ENCODE results near the gene DIO3.
A peak's percentile ranks its signal among the peaks of the same experiment; 100 is the strongest.

DIO3 gene

DNA sequence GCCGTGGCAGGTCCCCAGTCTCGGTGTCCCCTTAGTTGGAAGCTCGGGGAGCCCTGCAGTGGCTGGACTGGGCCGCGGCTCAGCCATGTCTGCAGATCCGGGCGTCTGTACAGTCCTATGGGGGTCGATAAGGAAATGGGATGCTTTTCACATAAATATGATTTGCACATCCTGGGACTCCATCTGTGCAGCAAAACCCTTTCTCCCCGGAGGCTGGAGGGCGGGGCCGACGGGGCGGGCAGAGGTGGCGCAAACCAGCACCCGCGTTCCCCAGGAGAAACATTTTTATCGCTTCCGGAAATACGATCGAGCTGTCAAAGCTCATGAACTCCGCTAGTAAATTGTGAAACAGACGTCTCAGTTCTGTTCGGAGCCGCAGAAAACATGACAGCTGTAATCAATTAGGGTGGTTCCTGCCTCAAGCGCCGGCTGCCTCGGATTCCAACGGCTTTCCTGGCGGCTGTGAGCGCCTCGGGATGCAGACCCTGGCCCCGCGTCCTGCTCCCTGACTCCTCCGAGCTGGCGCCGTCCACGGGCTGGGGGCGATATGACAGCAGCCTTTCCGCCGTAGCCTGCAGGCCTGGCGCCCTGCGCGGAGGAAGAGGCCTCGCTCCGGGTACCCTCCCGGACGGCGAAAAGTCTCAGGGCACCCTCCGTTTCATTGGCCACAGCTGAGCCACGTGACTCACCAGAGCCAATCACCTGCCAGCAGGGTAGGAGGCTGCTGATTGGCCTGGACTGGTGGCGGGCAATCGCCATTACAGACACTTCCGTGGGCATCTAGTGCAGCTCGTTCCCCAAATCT lies 23.0 kb downstream of the DIO3 start:
- no peak for DNase-seq

DNA sequence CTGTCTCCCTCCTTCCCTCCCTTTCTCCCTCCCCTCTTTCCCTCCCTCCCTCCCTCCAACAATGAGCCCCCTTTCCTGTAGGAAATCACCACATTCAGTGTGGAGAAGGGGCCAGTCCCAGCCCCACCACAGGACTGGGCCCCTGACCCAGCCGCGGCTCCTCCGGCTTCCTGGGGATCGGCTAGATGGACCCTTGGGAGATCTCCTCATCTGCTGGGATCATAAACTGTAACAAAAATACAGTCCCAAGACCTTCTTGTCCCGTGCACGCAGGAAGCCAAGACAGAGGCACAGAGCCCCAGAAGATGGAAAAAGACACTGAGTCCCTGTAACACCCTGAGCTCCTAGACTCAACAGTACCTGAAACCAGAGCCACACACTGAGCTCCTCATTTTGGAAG lies 23.9 kb downstream of the DIO3 start:
- DNase-seq: no peak

DNA sequence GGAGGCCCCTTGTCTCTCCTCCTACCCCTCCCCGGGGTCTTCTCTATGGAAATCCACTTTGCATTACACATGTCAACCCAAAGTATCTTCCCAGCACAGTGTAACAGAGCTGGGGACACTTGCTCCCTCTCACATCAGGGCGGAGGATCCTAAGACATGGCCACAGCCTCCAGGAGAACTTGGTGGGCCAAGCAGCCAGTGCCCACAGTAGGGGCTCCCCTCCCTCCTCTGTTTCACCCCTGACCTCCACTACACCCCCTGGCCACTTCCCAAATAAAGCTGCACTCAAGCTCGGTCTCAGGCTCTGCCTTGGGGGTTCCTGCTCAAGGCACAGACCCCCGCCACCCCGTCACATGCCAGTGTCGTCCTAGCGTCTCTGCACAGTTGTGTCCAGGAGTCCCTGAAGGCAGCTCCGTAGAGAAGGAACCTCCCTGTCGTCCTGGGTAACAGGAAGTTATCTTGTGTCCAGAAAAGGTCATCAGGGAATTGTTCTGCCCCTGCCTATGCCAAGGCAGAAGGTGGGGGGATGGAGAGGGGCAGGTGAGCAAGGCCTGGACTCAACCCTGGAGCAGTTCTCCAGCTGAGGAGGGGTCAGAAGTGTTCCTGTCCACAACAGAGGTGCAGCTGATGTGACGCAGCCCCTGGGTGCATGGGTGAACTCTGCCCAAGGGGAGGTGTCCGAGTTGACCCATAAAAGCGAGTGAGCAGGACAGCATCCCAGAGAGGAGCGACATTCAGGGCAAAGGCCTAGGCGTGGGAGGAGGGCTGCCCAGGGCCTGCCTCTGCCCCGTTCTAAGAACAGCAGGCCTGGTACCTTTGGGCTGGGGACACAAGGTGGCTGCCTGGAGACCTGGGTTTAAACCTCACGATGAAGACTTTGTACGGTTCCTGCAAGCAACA lies 25.5 kb downstream of the DIO3 start:
- no peak for DNase-seq

DNA sequence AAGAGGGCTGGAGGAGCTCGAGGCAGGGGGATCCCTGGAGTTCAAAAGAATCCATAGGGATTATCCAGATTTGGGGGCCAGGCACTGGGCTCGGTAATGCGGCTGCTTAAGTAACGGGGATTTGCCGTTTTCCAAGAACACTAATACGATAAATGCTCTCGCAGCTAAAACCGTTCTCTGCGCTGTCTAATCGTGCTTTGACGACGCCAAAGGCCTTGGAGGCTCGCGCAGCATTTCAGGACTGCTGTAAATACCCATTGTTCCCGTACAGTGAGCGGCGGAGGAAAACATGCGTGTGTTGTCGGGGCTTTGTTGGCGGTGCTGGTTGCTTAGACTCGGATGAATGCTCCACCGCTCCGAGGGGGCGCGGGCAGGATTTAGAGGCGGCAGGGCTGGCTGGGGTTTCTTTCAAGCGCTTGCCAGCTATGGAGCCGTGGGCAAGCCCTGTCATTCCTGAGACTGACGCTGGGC lies 26.2 kb downstream of the DIO3 start:
- DNase-seq: no peak

DNA sequence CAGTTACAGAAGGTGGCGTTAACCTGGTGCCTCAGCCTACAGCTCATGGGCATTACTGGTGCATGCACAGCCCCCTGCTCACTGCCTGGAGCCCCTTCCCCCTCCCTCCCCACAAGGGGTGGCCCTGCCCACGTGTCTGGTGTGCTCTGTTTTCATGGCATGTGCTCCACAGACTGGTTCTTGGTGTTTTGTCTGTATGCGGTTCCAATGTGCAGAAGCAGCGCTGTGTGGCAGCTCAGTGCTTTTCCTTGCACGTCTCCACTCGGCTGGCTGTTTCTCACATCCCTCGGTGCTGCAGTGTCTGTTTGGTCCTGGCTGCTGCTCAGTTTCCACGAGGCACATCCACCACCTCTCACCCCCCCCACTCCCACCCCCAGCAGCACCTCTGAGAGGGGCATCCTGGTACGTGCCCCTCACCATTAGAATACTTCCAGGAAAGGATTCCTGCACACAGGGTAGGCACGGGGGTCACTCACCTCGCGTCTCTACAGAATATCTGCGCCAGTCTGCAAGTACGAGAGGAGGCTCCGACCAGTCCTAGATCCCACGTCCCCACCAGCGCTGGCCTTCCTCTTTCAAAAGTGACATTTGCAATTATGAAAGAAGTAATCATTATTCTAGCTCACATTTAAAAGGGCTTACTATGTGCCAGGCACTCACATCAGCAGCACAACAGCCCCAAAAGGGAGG lies 27.1 kb downstream of the DIO3 start:
- DNase-seq: no peak

DNA sequence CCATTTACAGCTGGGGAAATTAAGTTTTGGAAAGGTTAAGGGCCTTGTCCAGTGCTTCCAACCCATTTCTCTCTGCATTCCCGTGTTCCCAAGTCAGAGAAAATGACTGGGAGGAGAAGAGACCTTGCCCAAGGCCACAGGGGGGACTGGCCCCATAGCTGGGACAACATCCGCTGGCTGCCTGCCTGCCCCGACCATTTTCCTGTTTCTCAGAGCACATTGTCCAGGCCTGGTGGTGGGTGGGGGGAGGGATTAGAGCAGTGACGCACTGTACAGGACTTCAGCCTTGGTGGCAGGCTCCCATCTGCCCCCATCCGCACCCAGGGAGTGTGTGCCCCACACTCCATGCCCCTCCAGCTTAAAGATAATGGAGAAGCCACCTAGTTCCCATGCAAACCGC lies 27.7 kb downstream of the DIO3 start:
- DNase-seq: no peak

DNA sequence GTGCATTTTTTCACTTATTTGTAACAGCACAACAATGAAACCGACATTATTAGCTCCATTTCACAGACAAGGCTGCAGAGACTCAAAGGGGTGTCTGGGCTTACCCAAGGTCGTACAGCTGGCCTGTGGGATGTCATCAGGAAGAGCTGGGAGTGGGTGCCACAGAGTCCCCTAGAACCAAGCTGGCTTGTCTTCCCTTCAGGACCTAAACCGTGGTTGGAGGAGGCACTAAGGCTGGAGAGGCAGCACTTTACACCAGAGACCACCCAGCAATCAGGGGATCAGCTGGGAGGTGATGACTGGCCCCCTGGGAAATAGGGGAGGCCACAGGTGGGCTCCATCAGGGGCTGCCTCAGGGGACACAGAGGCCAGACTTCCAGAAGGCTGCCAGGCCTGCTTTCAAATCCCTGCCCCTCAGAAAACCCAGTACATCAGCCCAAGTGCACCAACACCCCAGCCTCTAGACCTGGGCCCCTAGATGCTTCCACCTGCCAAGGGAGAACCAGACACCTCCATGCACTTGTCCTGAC lies 28.3 kb downstream of the DIO3 start:
- no peak for DNase-seq

DNA sequence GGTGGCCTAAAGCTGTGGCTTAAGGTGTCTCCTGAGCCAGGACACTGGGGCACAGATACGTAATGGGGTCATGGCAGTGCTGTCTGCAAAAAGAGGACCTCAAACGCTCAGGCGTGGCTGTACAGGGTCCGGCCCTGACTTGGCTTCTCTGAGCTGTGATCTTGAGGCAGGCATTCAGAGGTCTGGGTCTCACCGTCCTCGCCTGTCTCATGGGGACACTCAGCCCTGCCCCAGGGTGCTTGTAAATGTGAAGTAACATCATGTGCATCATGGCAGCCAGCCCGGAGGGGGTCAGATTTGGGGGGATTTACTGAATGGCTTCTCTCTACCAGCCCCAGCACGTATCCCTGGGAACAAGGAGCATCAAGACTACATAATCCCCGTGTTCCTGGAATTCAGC lies 28.8 kb downstream of the DIO3 start:
- DNase-seq: no peak

DNA sequence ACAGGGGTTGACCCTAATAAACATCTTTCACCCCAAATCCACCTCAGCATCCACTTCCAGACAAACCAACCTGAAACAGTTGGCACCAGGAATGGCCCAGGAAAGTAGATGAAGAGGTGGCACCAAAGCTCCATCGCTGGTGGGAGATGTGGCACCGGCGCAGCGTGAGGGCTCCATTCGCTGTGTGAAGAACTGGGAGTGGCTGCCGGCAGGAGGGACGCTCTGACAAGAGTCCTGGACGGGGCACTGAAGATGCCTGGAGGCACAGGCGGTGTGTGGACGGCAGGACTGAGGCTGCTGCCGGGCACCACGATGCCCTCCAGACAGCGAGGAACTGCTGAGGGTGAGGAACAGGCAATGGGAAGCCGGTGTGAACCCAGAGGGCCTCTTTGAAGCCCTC lies 29.3 kb downstream of the DIO3 start:
- no peak for DNase-seq

DNA sequence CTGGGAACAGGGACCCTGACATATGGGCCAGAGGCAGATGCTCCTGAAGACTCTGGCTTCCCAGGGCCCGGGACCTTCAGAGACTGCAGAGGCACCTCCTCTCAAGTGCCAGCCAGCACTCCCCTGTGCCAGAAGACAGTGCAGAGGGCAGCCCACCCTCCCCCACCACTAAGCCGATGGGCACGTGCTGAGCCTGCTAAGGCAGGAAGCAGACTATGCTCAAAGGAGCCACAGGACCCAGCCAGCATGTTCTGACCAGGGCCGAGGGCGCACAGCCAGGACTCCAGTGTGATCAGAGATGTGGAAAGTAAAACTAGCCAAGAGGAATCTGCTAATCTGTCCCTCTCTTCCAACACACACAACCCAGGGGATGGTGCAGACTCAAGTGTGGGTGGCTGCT lies 29.8 kb downstream of the DIO3 start:
- no peak for DNase-seq

DNA sequence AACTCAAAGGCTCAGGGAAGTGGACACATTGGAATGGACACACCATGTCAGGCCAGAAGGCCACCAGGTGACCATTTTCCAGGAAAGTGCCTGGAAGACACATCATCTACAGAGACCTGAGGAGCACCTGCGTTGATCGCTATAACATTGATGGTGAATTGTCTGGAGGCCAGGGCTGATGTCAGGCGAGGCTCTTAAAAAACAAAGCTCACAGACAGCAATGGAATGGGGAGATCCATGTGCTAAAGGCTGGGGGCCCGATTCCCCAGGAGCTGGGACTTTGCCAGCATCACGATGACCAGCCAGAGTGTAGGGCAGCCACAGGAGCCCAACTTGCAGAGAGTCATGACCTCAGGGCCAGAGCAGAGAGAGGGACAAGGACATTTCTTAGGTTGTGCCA lies 30.3 kb downstream of the DIO3 start:
- DNase-seq: no peak

DNA sequence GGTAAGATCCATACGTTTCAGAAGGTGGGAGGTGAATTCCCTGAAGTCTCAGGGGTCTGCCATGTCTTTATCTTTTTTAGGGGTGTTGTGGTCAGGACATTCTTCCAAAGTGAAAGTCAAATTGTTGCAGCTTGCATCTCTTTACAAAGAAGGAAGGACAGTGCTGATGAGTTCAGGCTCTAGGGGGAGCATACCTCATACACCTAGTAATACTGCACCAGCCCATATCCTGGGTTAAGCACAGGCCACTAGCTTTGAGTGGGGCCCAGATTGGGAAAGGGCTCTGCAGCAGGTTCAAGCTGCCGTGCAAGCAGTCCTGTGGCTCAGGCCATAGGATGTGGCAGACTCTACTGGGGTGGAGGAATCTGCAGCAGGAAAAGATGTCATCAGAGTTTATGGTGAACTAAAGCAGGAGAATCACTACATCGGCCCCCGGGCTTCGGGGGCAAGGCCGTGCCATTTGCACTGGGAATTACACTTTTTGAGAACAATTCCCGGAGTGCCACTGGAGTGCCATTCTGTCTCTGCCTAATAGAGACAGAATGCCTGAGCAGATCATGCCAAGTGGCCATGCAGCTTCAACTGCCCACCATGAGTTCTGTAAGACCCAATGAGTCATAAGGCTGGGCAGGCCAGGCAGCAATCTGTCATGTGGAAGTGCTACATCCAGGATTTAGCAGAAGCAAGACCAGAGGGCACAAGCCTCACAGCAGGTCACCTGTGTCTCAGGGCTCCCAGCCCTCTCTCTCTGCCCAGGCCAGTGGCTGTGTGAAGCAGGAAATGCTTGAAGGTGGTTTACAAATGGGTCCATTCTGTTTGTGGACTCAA lies 32.3 kb downstream of the DIO3 start:
- no peak for DNase-seq

DNA sequence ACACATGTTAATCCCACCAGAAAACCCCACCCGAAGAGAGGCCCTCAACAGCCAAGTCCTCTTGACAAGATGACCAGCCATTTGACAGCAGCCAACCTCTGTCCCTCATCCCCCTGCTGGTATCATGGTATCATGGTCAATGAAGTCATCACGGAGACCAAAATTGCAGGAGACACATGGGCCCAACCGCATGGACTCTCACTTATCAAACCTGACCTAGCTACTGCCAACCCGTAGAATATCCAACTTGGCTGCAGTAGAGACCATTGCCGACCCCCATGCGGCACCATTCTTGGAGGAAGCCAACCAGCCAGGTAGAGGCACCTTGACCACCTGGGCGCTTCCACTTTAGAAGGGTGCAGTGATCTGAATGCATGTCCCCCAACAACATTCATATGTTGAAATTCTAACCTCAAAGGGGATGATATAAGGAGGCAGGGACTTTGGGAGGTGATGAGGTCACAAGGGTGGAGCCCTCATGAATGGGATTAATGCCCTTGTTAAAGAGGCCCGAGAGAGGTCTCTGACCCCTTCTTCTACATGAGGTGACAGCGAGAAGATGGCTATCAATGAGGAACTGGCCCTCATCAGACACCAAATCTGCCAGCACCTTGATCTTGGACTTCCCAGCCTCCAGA lies 33.3 kb downstream of the DIO3 start:
- no peak for DNase-seq

DNA sequence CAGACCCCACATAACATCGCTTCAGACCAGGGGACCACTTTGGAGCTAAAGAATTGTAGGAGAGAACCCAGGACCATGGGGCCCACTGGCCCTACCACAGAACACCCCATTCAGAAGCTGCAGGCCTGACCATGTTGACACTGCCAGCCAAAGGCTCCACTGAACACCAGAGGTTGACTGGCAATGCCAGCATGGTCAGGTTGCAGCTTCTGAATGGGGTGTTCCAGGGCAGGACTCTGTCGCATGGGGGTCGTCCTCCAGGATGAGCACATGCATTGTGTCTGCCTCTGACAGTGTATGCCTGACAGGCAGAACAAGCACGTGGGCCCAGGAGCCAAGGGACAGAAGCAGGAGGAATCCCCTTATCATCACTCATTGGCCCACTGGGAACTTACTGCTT lies 34.1 kb downstream of the DIO3 start:
- DNase-seq: no peak

DNA sequence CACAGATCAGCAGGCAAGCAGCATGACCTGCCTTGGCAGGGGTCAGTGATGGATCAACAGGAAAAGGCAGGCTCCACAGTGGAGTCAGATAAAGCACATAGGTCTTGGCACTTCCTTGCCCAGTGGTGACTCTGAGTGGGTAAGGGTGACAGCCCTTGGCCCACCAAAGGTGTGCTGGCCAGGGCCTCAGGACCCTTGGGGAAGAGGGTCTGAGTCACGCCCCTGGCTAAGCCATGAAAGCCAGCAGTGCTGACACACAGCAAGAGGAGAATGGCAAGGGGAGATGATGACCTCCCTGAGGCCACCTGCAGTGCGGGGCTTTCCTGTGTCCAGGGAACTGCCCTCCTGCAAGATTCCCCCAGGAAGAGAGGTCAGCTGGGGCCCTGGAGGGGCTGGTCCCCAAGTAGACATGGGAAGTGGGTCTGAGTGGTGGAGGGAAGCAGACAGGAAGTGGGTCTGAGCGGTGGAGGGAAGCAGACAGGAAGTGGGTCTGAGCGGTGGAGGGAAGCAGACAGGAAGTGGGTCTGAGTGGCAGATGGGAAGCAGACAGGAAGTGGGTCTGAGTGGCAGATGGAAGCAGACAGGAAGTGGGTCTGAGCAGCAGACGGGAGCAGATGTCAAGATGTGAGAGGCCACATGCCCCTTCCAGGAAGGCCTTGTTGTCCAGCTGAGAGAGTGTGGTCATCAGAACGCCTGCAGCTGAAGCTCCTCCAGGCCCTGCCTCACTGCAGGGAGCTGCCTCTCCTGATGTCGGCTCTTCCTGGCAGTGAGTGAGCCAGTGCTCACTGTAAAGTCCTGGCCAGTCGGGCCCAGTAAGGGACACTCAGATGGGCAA lies 34.8 kb downstream of the DIO3 start:
- peak; percentile 46 for DNase-seq

DNA sequence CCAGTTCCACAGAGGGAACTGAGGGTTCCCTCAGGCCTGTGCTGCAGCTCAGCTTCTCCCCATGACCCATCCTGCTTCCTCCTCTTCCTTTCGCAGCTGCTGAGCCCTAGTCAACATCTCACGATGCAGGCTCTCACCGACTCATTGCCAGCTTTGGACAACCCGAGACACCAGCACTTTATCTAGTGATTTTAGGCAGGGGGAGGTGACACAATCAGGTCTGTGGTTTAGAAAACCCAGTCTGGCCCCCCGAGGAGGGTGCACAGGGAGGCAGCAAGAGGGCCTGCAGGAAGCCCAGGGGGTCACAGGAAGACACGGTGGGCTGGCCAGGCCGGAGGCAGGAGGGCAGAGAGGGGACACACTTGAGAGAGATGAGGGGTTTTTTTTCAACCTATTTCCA lies 35.4 kb downstream of the DIO3 start:
- DNase-seq: no peak

DNA sequence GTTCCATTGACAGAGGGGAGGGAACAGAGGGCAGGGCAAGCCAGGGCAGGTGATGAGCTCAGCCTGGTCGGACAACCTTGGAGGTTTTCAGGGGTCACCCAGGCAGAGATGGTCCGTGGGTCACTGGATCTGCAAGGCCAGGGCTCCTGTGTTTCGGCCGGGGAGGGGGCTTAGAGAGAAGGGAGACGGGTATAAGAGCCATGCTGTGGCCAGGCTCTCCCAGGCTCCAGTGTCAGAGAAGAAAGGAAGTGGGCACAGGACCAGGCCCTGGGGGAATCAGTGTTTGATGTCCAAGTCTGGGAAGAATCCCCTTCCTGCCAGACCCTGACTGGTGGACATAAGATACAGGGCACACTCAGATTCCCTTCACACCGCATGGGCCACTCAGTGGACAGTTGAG lies 36.9 kb downstream of the DIO3 start:
- no peak for DNase-seq

DNA sequence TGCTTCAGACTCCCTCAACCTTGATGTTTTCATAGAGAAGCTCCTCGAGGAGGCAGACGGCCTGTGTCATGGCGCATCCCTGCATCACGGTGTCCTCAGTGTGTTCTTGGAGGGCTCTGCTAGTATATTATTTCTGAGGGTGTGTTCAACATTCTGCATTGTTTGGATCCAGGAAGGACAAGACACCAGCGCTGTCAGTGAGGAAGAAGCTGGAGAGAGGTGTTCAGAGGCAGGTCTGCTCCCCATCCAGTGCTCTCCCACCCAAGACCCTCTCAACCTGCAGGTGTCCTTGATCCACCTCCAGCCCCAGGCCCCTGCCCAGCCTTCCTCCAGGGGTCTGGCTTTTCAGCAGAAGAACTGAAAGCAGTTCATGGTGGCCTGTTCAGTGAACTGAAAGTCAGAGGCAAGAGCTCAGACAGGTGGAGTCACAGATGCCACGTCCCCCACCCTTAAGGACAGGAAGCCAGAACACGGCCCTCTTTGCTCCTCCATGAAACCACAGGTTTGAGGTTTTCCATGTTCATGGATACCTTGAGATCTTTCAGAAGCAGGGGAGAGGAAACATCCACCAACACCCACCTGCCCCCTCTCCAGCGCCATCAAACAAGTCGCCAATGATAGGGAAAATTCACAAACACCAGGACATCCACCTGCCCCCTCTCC lies 37.4 kb downstream of the DIO3 start:
- no peak for DNase-seq

DNA sequence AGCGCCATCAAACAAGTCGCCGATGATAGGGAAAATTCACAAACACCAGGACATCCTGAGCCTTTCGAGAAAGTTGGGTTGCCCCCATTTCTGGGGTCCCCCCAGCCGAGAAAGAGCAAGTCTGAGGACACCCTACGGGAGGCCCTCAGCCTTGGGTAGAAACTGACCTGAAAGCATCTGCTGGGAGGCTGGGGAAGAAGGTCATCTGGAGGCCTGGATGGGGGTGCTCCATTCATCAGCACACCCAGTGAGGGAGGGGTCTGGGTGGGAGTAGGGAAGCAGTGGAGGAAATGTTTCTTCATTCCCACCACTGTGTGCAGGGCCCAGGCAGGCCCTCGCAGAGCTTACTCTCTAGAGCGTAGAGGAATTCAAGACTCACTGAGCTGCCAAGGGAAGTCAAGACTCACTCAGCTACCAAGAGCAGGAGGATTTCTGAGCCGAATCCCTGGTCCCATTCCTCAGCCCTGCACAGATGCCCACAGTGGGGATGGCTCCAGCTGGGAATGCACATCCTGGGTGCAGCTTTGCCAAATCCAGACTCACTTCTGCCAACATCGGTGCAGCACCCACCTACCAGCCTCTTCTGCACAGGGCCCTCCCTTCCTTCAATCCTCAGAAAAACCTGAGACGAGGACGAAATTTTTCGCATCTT lies 38.1 kb downstream of the DIO3 start:
- DNase-seq: no peak
